Measurements from ENCODE around the gene TMTC1. TPM values are rescaled to one million over a fixed set of nuclear protein-coding genes. Genes with fewer than 3 reads are reported as not detected.

The TMTC1 gene
- polyA plus RNA-seq, 1 donor (not counting 4 experiments of a cell fraction or from before 2014, with no cell fraction given) = 3.7 TPM

- Histone ChIP-seq H2AFZ (ENCODE audit: control insufficient read depth, low read length) (no peak overlapping the region), H3K4me1 (ENCODE audit: control insufficient read depth, extremely low read depth, insufficient read depth, low read length) (no peaks in the 10 kb centered on the region), H3K27me3 (ENCODE audit: control insufficient read depth, extremely low read depth, insufficient read depth, low read length) (no peaks in the 10 kb centered on the region), H3K36me3 (ENCODE audit: control insufficient read depth in 2 of 2, extremely low read depth in 1 of 2, insufficient read depth in 2 of 2, low read length in 2 of 2) (no peaks in the 10 kb centered on the region), H4K20me1 (ENCODE audit: control insufficient read depth, extremely low read depth, insufficient read depth, low read length) (no peaks in the 10 kb centered on the region), H3K4me2 (ENCODE audit: control insufficient read depth, extremely low read depth, insufficient read depth, low read depth, low read length) (no peak overlapping the region), H3K9me3 (ENCODE audit: control insufficient read depth, low read depth, low read length) (no peaks in the 10 kb centered on the region), H3K79me2 (ENCODE audit: control insufficient read depth, insufficient read depth, low read length) (no peaks in the 10 kb centered on the region), H3K9me1 (ENCODE audit: control insufficient read depth, extremely low read depth, insufficient read depth, low read length) (no peaks in the 10 kb centered on the region), H3K9ac (ENCODE audit: control insufficient read depth, extremely low read depth, insufficient read depth, low read length) (no peak overlapping the region), H3K4me3 (ENCODE audit: control insufficient read depth in 2 of 3, extremely low read depth in 1 of 3, insufficient read depth in 2 of 3, low read depth in 1 of 3, low read length in 3 of 3) (no peak overlapping the region), H3K27ac (ENCODE audit: control insufficient read depth, insufficient read depth, low read length) (no peak overlapping the region)
- no peak for TF ChIP-seq EZH2 (IDR thresholded peaks at IDR 0.05; ENCODE audit: low read length)
- TF ChIP-seq CTCF (optimal IDR thresholded peaks at IDR 0.05 in 1 of 3, IDR thresholded peaks at IDR 0.05 in 1 of 3, conservative IDR thresholded peaks at IDR 0.05 in 1 of 3; ENCODE audit: extremely low read depth in 1 of 3, insufficient read depth in 2 of 3, low read length in 3 of 3) = no peak
- dilution Hi-C loops (cut with MboI; ENCODE audit: extremely low pct_ligation_motif_present, low sequenced_read_pairs) = no loop called here
- no peak for DNase-seq (ENCODE audit: low read depth, low spot score)
- FAIRE-seq = no peak
These were observed 249.8 kb downstream of the TMTC1 start for GRCh38 chr12:29533815-29534489.

GRCh38 chr12:29531471-29531870 lies 252.3 kb downstream of the TMTC1 start:
- no peaks in the 10 kb centered on the region for H3K79me2 ChIP-seq (ENCODE audit: control insufficient read depth, insufficient read depth, low read length)
- H2AFZ ChIP-seq (ENCODE audit: control insufficient read depth, low read length) = no peak overlapping the region
- no peak overlapping the region for H3K27ac ChIP-seq (ENCODE audit: control insufficient read depth, insufficient read depth, low read length)
- dilution Hi-C loops (cut with MboI; ENCODE audit: extremely low pct_ligation_motif_present, low sequenced_read_pairs) = no loop called here
- no peak overlapping the region for H3K4me3 ChIP-seq (ENCODE audit: control insufficient read depth in 2 of 3, extremely low read depth in 1 of 3, insufficient read depth in 2 of 3, low read depth in 1 of 3, low read length in 3 of 3)
- no peak overlapping the region for H3K9ac ChIP-seq (ENCODE audit: control insufficient read depth, extremely low read depth, insufficient read depth, low read length)
- no peak for FAIRE-seq
- H3K9me1 ChIP-seq (ENCODE audit: control insufficient read depth, extremely low read depth, insufficient read depth, low read length) = no peaks in the 10 kb centered on the region
- no peak overlapping the region for H3K4me2 ChIP-seq (ENCODE audit: control insufficient read depth, extremely low read depth, insufficient read depth, low read depth, low read length)
- no peak for DNase-seq (ENCODE audit: low read depth, low spot score)
- H3K36me3 ChIP-seq (ENCODE audit: control insufficient read depth in 2 of 2, extremely low read depth in 1 of 2, insufficient read depth in 2 of 2, low read length in 2 of 2) = no peaks in the 10 kb centered on the region
- H3K27me3 ChIP-seq (ENCODE audit: control insufficient read depth, extremely low read depth, insufficient read depth, low read length) = no peaks in the 10 kb centered on the region
- no peaks in the 10 kb centered on the region for H3K4me1 ChIP-seq (ENCODE audit: control insufficient read depth, extremely low read depth, insufficient read depth, low read length)
- no peak for TF ChIP-seq CTCF (optimal IDR thresholded peaks at IDR 0.05 in 1 of 3, IDR thresholded peaks at IDR 0.05 in 1 of 3, conservative IDR thresholded peaks at IDR 0.05 in 1 of 3; ENCODE audit: extremely low read depth in 1 of 3, insufficient read depth in 2 of 3, low read length in 3 of 3)
- TF ChIP-seq EZH2 (IDR thresholded peaks at IDR 0.05; ENCODE audit: low read length) = no peak
- no peaks in the 10 kb centered on the region for H4K20me1 ChIP-seq (ENCODE audit: control insufficient read depth, extremely low read depth, insufficient read depth, low read length)
- no peaks in the 10 kb centered on the region for H3K9me3 ChIP-seq (ENCODE audit: control insufficient read depth, low read depth, low read length)
